Measurements from ENCODE around the gene HERPUD2.
"Not testable (repeated sequence)": the region's sequence is repeated elsewhere in the genome, so short reads cannot be mapped to it uniquely, and the experiment has no call there.

Gene HERPUD2

GRCh38 chr7:35677582-35678356 is 17.2 kb downstream of the HERPUD2 start:
- no peak for ATAC-seq
- DNase-seq = no peak

- ATAC-seq = no peak
- no peak for DNase-seq
Observed at GRCh38 chr7:35676211-35676610, 18.7 kb downstream of the HERPUD2 start.

- DNase-seq = no peak
- ATAC-seq = no peak
Observed at GRCh38 chr7:35670856-35671569, 23.9 kb downstream of the HERPUD2 start.

- DNase-seq, ATAC-seq: not testable (repeated sequence)
Observed at GRCh38 chr7:35660411-35660810, 34.5 kb downstream of the HERPUD2 start.

- no peak for DNase-seq
- no peak for ATAC-seq
Observed at GRCh38 chr7:35658606-35659201, 36.2 kb downstream of the HERPUD2 start.

GRCh38 chr7:35657125-35657524 is 37.8 kb downstream of the HERPUD2 start:
- ATAC-seq = peak; percentile 72
- DNase-seq = no peak

GRCh38 chr7:35654558-35654957 is 40.4 kb downstream of the HERPUD2 start:
- not testable (repeated sequence) for DNase-seq, ATAC-seq

- ATAC-seq (peak; percentile 84), DNase-seq (peak; percentile 43)
Observed at GRCh38 chr7:35652124-35652523, 42.8 kb downstream of the HERPUD2 start.

- DNase-seq = no peak
- no peak for ATAC-seq
Observed at GRCh38 chr7:35650751-35651150, 44.2 kb downstream of the HERPUD2 start.

- ATAC-seq (no peak), DNase-seq (no peak)
Observed at GRCh38 chr7:35649711-35650110, 45.2 kb downstream of the HERPUD2 start.

GRCh38 chr7:35648367-35648766 is 46.6 kb downstream of the HERPUD2 start:
- DNase-seq (no peak), ATAC-seq (no peak)

GRCh38 chr7:35647171-35647574 is 47.8 kb downstream of the HERPUD2 start:
- no peak for ATAC-seq
- DNase-seq = no peak

GRCh38 chr7:35646289-35647023 is 48.5 kb downstream of the HERPUD2 start:
- DNase-seq (no peak), ATAC-seq (no peak)

GRCh38 chr7:35645691-35646090 is 49.2 kb downstream of the HERPUD2 start:
- no peak for ATAC-seq
- DNase-seq = no peak

GRCh38 chr7:35630024-35630972 is 64.6 kb downstream of the HERPUD2 start:
- DNase-seq (no peak), ATAC-seq (no peak)

GRCh38 chr7:35624299-35625186 is 70.4 kb downstream of the HERPUD2 start:
- ATAC-seq (peak; percentile 77), DNase-seq (peak; percentile 34)

GRCh38 chr7:35623381-35623780 is 71.6 kb downstream of the HERPUD2 start:
- no peak for DNase-seq

GRCh38 chr7:35619863-35620262 is 75.1 kb downstream of the HERPUD2 start:
- DNase-seq (no peak), ATAC-seq (no peak)

More at GRCh38 chr7:35623381-35623780, 71.6 kb downstream of the HERPUD2 start:
- ATAC-seq = no peak

- no peak for ATAC-seq
- DNase-seq = no peak
Observed at GRCh38 chr7:35617041-35617440, 77.9 kb downstream of the HERPUD2 start.

- DNase-seq = no peak
- ATAC-seq = no peak
Observed at GRCh38 chr7:35613150-35613549, 81.8 kb downstream of the HERPUD2 start.

All from stimulated activated naive CD8-positive, alpha-beta T cell treated with anti-CD3 and anti-CD28 coated beads, Interleukin-15, Interleukin-2, amounts not matched to agents 100 U/mL and 50 U/mL, for 24 hours (primary cell).